NCI-H82 treated with DMSO at 0.1 percent for 48 hours (cell line): ENCODE measurements around the gene KRTAP4-8.
"Not testable (repeated sequence)": the region's sequence is repeated elsewhere in the genome, so short reads cannot be mapped to it uniquely, and the experiment has no call there.

Experiments
- DNase-seq: peaks from one replicate; lab custom pipeline; 2025; ENCODE audit not compliant: unreplicated experiment; lab: John Stamatoyannopoulos, UW

KRTAP4-8 gene

GRCh38 chr17:41098042-41098441, at the start of gene KRTAP4-8:
TSS of gene KRTAP4-8 (minus strand) at chr17:41098142. CDS start at chr17:41098084, 58 bp downstream.
- no peak for DNase-seq

- no peak for DNase-seq
Observed at GRCh38 chr17:41145261-41145660, 47.3 kb upstream of the KRTAP4-8 start.

GRCh38 chr17:41144846-41145245, 46.9 kb upstream of the KRTAP4-8 start:
- no peak for DNase-seq

GRCh38 chr17:41141361-41141760, 43.4 kb upstream of the KRTAP4-8 start:
- DNase-seq, result no peak

- DNase-seq, result no peak
Observed at GRCh38 chr17:41140360-41141131, 42.6 kb upstream of the KRTAP4-8 start, which contains the start of gene KRTAP4-6. TSS of gene KRTAP4-6 (minus strand) at chr17:41140544. CDS start at chr17:41140487, 57 bp downstream.

- not testable (repeated sequence) for DNase-seq
Observed at GRCh38 chr17:41139865-41140264, 41.9 kb upstream of the KRTAP4-8 start.

GRCh38 chr17:41133880-41134735, 36.2 kb upstream of the KRTAP4-8 start:
- no peak for DNase-seq

- DNase-seq, result no peak
Observed at GRCh38 chr17:41131979-41132378, 34.0 kb upstream of the KRTAP4-8 start.

GRCh38 chr17:41127371-41127770, 29.4 kb upstream of the KRTAP4-8 start:
- DNase-seq, result no peak

GRCh38 chr17:41126412-41126811, 28.5 kb upstream of the KRTAP4-8 start:
- no peak for DNase-seq

- no peak for DNase-seq
Observed at GRCh38 chr17:41125064-41125463, 27.1 kb upstream of the KRTAP4-8 start.

- DNase-seq, result not testable (repeated sequence)
Observed at GRCh38 chr17:41123991-41124371, 26.0 kb upstream of the KRTAP4-8 start, which contains the start of gene KRTAP4-12. TSS of gene KRTAP4-12 (minus strand) at chr17:41124182. CDS start at chr17:41124122, 60 bp downstream.

GRCh38 chr17:41123292-41123990, 25.5 kb upstream of the KRTAP4-8 start:
- not testable (repeated sequence) for DNase-seq

- no peak for DNase-seq
Observed at GRCh38 chr17:41121742-41122141, 23.8 kb upstream of the KRTAP4-8 start.

GRCh38 chr17:41119696-41120690, 22.1 kb upstream of the KRTAP4-8 start:
- DNase-seq, result not testable (repeated sequence)

GRCh38 chr17:41118721-41119120, 20.8 kb upstream of the KRTAP4-8 start:
- DNase-seq, result no peak

GRCh38 chr17:41117846-41118386, 20.0 kb upstream of the KRTAP4-8 start, which contains the start of gene KRTAP4-11:
TSS of gene KRTAP4-11 (minus strand) at chr17:41118373. CDS start at chr17:41118315, 58 bp downstream.
- DNase-seq, result not testable (repeated sequence)

GRCh38 chr17:41116297-41116696, 18.4 kb upstream of the KRTAP4-8 start:
- DNase-seq, result no peak

- DNase-seq, result no peak
Observed at GRCh38 chr17:41111151-41111885, 13.4 kb upstream of the KRTAP4-8 start.
